Eye (tissue), 1 donor: ENCODE results near the gene CXCL16.

Experiments used
- DNase-seq: peaks from one replicate; pipeline ENCODE4 v3.0.0-alpha.2; 2015

CXCL16 gene

DNA sequence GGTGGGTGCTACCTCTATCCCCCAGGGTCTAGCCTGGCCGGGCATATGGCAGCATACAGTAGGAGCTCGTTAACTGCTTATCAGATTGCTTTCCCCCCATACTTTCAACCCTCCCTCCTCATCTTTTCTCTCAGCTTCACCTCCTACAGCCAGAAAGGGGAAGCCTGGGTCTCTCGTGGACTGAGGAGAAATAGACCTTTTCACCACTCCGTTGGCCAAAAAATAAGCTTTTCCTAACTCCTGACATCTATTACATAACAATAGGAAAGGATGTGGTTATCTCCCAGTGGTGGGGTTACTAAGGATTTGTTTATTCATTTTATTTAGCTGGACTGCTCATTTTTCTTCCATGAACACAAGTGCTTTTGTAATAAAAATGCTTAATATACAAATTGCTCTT, 9.0 kb upstream of the CXCL16 start:
- DNase-seq, result no peak

DNA sequence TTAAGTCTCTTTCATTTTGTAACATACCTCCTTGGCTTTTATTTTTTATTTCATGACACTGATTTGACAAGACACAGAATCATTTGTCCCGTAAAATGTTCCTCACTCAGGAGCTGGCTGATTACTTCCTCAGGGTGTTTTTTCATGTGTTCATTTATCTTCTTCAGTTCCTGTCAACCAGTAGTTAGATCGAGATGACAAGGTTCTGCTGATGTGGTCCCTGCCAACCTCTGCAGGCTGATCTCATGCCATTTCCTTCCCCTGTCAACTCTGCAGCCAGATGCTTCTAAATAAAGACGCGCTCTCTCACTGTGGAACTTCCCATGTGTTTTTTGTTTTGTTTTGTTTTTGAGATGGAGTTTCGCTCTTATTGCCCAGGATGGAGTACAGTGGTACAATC, 8.1 kb upstream of the CXCL16 start:
- DNase-seq, result peak; percentile 7

DNA sequence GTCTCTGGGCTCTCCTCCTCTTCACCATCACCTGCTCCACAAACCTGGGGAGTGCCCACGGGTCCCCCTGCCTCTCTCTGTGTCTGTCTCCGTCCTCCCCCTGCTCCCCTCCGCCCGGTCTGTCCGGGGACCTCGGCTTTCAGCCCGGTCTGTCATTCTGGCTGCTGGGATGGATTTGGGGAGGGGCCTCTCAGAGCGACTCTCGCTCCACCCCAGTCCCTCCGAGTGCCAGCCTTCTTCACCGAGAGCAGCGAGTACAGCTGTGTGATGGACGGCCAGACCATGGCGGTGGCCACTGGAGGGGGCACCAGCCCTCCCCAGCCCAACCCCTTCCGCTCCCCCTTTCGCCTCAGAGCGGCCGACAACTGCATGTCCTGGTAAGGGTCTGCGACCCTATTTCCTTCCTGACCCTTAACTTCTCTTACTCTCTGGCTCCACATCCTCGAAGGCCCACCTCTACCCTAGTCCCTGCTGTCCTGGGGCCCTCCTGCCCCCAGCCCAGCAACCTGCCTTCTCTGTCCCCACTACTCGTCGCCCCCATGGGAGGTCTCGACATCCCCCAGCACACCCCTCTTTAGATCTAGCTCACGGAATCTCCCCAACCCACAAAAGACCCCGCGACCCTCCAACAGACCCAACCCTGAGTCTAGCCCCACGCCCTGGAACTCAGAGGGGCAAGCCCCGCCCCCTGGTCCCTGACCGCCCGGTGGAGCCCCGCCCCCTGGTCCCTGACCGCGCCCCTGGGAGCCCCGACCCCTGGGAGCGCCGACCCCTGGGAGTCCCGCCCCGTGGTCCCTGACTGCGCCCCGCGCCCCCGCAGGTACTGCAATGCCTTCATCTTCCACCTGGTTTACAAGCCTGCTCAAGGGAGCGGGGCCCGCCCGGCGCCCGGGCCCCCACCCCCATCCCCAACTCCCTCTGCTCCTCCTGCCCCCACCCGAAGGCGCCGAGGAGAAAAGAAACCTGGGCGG, 5.6 kb upstream of the CXCL16 start:
- peak; percentile 14 for DNase-seq

DNA sequence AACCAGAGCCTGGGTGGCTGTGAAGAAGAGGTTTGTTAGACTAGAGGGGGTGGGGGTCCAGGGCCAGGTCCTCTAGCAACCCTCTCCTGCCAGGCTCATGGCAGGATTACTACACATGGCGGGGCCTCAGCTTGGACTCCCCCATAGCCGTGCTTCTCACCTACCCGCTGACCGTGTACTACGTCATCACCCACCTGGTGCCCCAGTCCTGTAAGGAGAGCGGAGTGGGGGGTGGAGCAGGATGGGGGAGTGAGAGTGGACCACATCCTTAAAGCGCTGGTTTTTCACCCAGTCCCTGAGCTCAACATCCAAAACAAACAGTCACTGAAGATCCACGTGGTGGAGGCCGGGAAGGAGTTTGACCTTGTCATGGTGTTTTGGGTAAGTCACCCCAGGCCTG, 4.2 kb upstream of the CXCL16 start:
- DNase-seq, result no peak

DNA sequence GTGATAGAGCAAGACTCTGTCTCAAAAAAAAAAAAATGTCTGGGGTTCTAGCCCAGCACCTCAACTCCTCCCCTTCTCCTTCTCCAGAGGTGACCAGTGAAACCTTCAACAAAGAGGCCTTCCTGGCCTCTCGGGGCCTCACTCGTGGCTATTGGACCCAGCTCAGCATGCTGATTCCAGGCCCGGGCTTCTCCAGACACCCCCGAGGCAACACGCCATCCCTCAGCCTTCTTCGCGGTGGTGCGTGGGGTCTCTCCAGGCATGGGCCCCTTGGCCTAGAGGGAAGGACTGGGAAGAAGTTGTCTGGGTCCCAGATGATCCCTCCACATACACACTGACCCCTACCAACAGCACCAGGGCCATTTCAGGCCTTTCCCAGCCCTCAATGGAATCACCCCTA, 3.5 kb upstream of the CXCL16 start:
- no peak for DNase-seq

DNA sequence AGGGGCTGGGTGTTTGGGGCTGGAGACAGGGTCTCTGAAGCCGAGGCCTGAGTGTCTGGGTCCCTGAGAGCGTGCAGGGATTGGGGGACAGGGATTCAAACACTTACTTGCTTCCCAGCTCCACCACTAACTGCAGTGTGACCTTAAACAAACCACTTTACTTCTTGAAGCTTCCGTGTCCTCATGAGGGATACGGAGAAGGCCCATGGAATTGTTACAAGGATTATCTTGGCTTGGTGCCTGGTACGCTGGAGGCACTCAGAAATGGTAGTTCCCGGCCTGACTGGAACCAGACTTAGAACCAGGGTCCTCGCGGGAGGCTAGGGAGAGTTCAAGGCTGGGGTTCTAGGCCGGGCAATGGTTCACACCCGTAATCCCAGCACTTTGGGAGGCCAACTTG, 2.9 kb upstream of the CXCL16 start:
- no peak for DNase-seq

DNA sequence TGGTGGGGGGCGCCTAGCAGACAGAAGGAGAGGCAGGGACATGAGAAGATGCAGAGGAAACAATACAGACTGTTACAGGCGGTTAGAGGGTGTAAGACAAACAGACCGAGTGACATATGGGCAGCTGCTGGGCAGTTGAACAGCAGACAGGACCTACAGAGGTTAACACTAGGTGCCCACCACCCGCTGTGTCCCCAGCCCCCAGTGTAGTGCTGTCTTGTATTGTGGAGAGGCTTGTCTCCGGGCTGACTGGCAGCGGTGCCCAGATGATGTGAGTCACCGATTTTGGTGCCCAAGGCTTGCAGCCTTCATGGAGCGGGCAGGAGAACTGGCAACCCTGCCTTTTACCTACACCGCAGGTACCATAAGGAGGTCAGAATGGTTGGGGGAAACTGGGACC, 2.4 kb upstream of the CXCL16 start:
- DNase-seq, result no peak

DNA sequence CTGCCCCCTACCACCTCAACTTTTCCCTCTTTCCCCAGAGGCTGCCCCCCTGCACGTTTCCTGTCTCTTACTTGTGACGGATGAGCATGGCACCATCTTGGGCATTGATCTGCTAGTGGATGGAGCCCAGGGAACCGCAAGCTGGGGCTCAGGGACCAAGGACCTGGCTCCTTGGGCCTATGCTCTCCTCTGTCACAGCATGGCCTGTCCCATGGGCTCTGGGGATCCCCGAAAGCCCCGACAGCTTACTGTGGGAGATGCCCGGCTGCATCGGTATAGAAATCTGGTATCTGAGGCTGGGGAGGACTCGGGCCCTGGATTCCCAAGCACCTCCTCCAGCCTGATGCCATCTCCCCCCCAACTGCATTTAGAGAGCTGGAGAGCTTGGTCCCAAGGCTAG, 1.8 kb upstream of the CXCL16 start:
- DNase-seq, result no peak

DNA sequence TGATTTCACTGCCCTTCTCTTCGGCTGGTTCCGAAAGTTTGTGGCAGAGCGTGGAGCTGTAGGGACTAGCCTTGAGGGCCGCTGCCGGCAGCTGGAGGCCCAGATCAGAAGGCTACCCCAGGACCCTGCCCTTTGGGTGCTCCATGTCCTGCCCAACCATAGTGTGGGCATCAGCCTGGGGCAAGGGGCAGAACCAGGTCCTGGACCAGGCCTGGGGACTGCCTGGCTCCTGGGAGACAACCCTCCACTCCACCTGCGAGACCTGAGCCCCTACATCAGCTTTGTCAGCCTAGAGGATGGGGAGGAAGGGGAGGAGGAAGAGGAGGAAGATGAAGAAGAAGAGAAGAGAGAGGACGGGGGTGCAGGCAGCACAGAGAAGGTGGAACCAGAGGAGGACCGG, 856 bp upstream of the CXCL16 start:
- no peak for DNase-seq

DNA sequence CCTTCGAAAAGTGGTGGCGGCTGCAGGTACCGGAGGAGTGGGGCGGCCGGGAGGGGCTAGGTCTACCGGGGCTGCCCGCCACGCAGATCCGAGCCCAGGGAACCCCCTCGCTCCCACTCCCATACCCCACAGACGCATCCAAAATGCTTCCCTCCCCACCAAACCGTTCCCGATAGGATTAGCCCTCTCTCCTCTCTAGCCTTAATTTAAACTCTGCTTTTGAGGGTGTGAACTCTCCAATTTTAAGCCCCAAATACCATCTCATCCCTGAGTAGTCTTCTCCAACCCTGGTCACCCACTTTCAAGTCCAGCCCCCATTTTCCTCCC, 260 bp upstream of the CXCL16 start:
- no peak for DNase-seq

DNA sequence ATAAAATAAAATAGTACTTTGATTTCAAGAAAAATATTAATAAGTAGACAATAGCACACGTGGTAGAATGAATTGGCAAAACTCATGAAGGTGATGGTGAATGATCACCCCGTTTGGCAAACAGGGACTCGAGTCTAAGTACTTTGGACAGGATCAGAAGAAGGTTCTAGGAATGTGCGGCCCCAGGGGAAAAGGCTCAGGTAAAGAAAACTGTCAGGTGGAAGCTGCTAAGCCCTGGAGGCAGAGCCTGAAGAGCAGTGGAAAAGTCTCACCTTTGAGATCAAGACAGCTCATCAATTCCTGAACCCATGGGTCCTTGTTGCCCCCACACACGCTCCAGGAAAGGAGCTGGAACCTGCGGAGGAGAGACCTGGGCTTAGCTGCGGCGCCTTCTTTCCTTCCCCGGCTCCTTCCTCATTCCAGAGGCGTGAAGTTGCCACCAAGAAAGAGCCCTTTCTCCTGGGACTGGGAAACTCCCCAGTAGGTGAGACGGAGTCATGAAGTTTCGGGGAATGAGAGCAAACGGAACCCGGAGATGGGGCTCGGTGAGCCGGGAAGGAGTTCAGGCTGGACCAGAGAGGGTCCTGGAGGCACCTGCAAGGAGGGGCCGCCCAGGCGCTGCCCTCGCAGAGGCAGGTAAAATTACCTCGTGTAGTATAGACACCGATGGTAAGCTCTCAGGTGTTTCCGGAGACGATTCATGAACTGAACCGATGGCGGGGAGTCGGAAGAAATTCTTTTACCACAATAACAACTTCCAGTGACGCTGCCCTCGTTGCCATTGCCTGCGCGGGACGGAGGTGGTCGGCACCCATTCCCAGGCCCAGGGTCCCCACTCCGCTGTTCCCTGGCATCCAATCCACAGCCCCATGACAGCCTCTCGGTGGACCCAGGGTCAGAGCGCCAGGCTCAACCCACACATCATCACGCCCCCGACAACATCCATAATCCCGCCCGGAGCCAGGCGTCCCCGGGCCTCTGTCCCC, 1.3 kb downstream of the CXCL16 start:
- DNase-seq, result peak; percentile 42

DNA sequence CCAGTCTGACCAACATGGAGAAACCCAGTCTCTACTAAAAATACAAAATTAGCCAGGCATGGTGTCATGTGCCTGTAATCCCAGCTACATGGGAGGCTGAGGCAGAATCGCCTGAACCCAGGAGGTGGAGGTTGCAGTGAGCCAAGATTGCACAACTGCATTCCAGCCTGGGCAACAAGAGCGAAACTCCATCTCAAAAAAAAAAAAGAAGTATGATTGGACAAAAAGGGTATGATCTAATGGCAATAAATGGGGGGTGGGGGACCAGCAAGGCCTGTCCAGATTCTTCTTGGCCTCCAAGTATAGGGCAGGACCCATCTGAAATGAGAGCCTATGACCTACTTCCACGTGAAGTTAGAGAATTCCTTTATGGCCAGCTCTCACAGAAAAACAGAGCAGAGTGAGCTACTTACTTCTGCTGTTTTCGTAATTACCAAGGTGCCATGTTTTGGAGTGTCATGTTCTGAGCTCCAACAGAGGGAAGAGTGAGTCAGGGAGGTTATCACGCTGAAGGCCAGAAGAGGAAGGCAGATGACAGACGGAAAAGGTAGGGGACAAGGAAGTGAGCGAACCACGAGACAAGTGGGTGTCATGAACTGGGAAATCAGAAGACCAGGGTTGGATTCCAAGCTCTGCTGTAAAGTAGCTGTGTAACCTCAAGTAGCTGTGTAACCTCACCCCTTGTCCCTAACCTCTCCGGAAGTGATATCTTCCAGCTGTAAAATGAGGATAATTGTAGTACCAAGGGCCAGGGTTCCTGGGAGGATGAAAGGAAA, 3.7 kb downstream of the CXCL16 start:
- no peak for DNase-seq

DNA sequence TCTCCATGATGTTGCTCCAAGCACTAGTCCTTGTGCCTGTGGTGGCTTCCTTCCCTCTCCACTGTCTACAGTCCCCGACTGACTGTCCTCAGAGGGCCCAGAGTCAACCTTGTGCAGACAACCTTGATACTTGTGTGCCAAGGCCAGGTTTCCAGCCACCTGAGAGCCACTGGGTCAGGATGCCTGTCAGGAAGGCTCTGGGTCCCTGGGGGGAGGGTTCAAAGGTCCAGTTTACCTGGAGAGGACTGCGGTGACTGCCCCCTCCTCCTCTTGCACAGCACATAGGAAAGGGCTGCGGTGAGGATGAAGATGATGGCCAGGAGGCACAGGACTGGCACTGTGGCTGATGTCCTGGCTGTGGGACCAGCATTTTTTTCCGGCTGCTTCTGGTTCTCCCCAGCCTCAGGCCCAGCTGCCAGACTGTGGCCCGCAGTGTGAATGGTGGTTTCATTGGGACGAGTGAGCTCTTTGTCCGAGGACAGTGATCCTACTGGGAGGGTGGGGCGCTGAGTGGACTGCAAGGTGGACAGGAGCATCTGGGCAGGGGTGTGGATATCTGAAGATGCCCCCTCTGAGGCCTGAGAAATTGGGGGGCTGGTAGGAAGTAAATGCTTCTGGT, 4.8 kb downstream of the CXCL16 start:
- no peak for DNase-seq

DNA sequence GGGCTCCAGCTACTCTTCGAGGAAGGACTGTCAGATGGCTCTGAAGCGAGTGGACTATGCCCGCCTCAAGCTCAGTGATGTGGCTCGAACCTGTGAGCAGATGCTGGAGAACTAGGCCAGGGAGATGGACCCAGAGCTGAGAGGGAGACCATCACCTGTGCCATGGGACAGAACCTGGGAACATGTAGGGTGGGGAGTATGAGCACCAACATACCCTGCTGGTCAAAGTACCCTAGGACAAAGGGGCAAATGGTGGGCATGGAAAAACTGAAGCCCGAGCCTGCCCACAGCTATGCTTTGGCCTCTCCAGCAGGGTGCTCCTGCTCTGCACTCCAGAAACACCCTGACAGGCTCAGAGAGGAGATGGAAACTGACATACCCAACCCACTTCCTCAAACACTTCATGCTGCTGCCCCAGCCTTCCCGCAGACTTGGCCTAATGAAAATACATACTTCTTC, 6.6 kb downstream of the CXCL16 start:
- DNase-seq, result no peak

DNA sequence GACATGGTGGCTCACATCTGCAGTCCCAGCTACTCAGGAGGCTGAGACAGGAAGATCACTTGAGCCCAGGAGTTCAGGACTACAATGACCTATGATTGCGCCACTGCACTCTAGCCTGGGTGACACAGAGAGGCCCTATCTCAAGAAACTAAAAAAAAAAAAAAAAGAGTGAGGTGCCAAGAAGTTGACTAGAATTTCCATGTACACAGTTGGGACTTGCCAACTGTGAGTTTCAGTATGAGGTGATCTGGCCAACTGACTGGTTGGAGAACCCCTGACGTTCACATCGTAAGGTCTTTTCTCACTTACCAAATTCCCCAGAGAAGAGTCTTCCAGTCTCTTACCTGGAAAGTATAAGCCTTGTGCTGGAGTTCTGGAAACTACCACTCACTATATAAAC, 11.6 kb downstream of the CXCL16 start:
- no peak for DNase-seq

DNA sequence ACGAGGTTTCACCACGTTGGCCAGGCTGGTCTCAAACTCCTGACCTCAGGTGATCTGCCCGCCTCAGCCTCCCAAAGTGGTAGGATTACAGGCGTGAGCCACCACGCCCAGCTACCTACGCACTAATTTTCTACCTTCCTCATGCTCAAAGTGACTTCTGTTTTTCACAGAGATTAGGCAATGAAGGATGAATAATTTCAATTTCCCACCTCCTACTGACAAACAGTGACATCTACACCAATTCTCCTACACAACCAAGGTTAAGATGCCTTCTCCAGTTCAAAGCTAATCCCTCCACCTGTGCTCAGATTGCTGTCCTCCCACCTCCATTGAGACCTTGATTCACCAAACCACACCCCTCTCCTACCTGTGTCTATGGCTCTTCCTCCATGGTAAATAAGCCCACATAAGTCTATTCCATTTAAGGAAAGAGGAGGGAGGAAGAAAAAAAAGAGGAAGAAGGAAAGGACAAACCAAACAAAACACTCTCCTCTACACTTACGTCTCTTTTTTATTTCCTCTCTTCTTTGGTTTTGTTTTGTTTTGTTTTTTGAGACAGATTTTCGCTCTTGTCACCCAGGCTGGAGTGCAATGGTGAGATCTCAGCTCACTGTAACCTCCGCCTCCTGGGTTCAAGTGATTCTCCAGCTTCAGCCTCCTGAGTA, 13.9 kb downstream of the CXCL16 start:
- DNase-seq, result no peak

DNA sequence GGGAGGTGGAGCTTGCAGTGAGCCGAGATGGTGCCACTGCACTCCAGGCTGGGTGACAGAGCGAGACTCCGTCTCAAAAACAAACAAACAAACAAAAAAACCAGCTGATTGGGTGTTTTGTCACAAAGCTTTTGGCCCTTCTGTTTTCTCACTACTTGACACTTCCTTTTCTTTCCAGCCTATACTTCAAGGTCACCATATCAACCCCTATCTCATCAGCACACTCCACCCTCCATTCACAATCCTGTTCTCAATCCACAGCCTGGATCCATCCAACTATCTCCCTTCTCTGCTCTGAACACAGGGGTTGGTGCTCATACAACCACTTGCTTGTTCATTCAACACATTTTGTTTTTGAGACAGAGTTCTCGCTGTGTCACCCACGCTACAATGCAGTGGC, 15.1 kb downstream of the CXCL16 start:
- no peak for DNase-seq

DNA sequence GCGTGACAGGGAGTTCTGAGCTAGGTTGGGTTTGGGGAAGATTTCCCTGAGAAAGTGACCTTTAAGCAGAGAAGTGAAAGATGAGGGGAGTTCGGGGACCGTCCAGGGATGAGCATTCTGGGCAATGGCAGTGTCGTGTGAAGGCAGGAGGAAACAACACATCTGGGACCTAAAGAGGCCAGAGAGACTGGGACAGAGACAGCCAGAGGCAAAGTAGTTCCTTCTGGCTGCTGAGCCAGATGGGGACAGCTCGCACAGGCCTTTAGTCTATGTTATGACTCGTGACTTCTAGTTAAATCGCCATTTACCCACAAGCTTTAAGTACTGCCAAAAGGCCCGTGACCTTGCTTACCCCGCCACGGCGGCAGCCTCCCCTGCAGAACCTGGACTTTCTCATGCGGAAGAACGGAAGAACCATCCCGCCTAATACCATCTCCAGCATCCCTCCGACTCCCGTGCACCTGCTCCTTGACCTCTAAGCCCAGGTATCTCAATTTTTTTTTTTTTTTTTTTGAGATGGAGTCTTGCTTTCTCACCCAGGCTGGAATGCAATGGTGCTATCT, 17.0 kb downstream of the CXCL16 start:
- no peak for DNase-seq

DNA sequence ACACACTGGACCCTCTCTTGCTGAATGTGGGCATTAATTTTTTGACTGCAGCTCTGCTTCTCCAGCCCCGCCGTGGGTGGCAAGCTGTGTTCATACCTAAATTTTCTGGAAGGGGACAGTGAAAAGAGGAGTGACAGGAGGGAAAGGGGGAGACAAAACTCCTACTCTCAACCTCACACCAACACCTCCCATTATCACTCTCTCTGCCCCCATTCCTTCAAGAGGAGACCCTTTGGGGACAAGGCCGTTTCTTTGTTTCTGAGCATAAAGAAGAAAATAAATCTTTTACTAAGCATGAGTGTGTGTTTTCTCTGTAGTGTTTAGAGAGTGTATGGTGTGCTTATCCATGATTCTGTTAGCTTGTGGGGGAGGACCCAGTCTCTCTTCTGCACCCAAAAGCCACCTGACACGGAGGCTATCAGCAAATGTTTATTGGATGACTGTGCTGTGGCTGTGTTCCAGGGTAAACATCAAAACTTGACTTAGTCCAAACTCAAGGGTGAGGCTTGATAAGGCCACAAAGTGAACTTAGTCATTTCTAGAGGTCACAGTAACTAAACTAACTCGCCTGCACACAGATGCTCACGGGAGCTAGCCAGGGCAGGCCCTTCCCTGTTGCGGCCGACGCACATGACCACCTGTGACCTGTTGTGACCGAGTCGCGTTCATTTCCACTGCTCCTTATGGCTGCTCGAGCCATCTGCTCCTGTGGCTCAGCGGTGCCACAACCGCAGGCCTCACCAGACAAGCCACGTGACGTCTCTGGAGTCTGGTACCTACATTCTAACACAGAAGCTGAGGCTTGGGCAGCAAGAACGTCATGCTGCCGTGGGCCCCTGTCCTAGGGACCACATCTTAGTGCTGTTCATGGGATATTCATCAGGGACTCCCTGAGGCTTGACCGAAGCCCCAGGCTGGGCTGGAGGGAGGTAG, 18.3 kb downstream of the CXCL16 start:
- DNase-seq, result no peak

DNA sequence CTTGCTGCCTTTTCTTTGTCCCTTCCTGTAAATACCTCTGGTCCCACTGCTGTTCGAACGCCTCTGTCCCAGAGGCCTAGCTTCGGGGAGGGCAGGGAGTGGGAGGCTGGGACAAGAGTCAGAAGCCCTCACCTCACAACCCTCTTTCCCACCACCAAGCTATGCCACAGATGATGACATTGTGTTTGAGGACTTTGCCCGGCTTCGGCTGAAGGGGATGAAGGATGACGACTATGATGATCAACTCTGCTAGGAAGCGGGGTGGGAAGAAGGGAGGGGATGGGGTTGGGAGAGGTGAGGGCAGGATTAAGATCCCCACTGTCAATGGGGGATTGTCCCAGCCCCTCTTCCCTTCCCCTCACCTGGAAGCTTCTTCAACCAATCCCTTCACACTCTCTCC, 18.9 kb downstream of the CXCL16 start:
- DNase-seq, result no peak
